Mesothelial cell of epicardium (in vitro differentiated cells): ENCODE data around the gene TRPM3. TPM values are rescaled to one million over a fixed set of nuclear protein-coding genes. Genes with fewer than 3 reads are reported as not detected.

Source experiments
- DNase-seq, 2 experiments: peaks; one replicate each; pipeline ENCODE4 v3.0.0; 2021; ENCODE audit warnings: low spot score in 2 of 2; ENCODE audit not compliant: unreplicated experiment in 2 of 2
- H3K27ac Mint-ChIP-seq: 2 replicates; pipeline ENCODE4 v1.8.0; 2021; ENCODE audit warnings: mixed read lengths
- H3K27me3 Mint-ChIP-seq: 2 replicates; pipeline ENCODE4 v1.8.0; 2021; ENCODE audit warnings: low read depth, mixed read lengths
- H3K36me3 Mint-ChIP-seq: 2 replicates; pipeline ENCODE4 v1.8.0; 2021; ENCODE audit warnings: mixed read lengths
- H3K4me1 Mint-ChIP-seq: 2 replicates; pipeline ENCODE4 v1.8.0; 2021; ENCODE audit warnings: mixed read lengths
- H3K4me3 Mint-ChIP-seq: 2 replicates; pipeline ENCODE4 v1.8.0; 2021; ENCODE audit warnings: mild to moderate bottlenecking, moderate library complexity, mixed read lengths
- H3K9me3 Mint-ChIP-seq: 2 replicates; pipeline ENCODE4 v1.8.0; 2021; ENCODE audit warnings: mixed read lengths
- CTCF ChIP-seq: fragments of 200-600 bp; sonication (generic); IDR thresholded peaks from one replicate; pipeline ENCODE4 v1.5.0; 2021; ENCODE audit warnings: antibody characterized with exemption; ENCODE audit not compliant: unreplicated experiment
- total RNA-seq: library from RNA; stranded (reverse); gene quantifications from 3 replicates; pipeline ENCODE4 v1.2.1, GENCODE V29; 2021

Gene TRPM3
- total RNA-seq, 1 donor from 2014 or later = 1.6 TPM

GRCh38 chr9:70563010-70563409 is 558.4 kb downstream of the TRPM3 start:
- no peak overlapping the region for H3K4me3 Mint-ChIP-seq
- H3K9me3 Mint-ChIP-seq = no peaks in the 10 kb centered on the region
- no peak overlapping the region for H3K27ac Mint-ChIP-seq
- no peak for TF ChIP-seq CTCF
- H3K36me3 Mint-ChIP-seq = no peaks in the 10 kb centered on the region
- no peak for DNase-seq
- H3K4me1 Mint-ChIP-seq = peaks cover 21% of the 10 kb centered on the region
- H3K27me3 Mint-ChIP-seq = no peaks in the 10 kb centered on the region

- H3K4me3 Mint-ChIP-seq = no peak overlapping the region
- H3K27ac Mint-ChIP-seq = no peak overlapping the region
- no peaks in the 10 kb centered on the region for H3K27me3 Mint-ChIP-seq
- no peaks in the 10 kb centered on the region for H3K36me3 Mint-ChIP-seq
- DNase-seq = no peak
- no peak for TF ChIP-seq CTCF
- peaks cover 19% of the 10 kb centered on the region for H3K4me1 Mint-ChIP-seq
- H3K9me3 Mint-ChIP-seq = no peaks in the 10 kb centered on the region
Observed at GRCh38 chr9:70561786-70562395, 559.5 kb downstream of the TRPM3 start.

GRCh38 chr9:70561111-70561510 is 560.3 kb downstream of the TRPM3 start:
- H3K27ac Mint-ChIP-seq = no peak overlapping the region
- no peak for DNase-seq
- H3K4me1 Mint-ChIP-seq = peaks cover 17% of the 10 kb centered on the region
- no peaks in the 10 kb centered on the region for H3K36me3 Mint-ChIP-seq
- H3K9me3 Mint-ChIP-seq = no peaks in the 10 kb centered on the region
- no peaks in the 10 kb centered on the region for H3K27me3 Mint-ChIP-seq
- no peak overlapping the region for H3K4me3 Mint-ChIP-seq
- no peak for TF ChIP-seq CTCF

- H3K36me3 Mint-ChIP-seq = no peaks in the 10 kb centered on the region
- no peak for TF ChIP-seq CTCF
Observed at GRCh38 chr9:70559102-70559501, 562.3 kb downstream of the TRPM3 start.

GRCh38 chr9:70557661-70558369 is 563.6 kb downstream of the TRPM3 start:
- Mint-ChIP-seq H3K27ac (no peak overlapping the region), H3K4me3 (no peak overlapping the region), H3K9me3 (no peaks in the 10 kb centered on the region), H3K36me3 (no peaks in the 10 kb centered on the region), H3K27me3 (no peaks in the 10 kb centered on the region), H3K4me1 (peaks cover 10% of the 10 kb centered on the region)
- TF ChIP-seq CTCF = no peak
- no peak for DNase-seq

More at GRCh38 chr9:70559102-70559501, 562.3 kb downstream of the TRPM3 start:
- Mint-ChIP-seq H3K4me1 (peaks cover 11% of the 10 kb centered on the region), H3K4me3 (no peak overlapping the region), H3K27ac (no peak overlapping the region), H3K27me3 (no peaks in the 10 kb centered on the region), H3K9me3 (no peaks in the 10 kb centered on the region)
- DNase-seq = no peak
